Effector CD4-positive, alpha-beta T cell (primary cell): ENCODE results near the gene RPS6KC1.
"Not testable (repeated sequence)": the region's sequence is repeated elsewhere in the genome, so short reads cannot be mapped to it uniquely, and the experiment has no call there.

Source experiments
- DNase-seq: peaks from one replicate; pipeline ENCODE4 v3.0.0-alpha.2; 2020

The RPS6KC1 gene

GRCh38 chr1:213111502-213111901 lies 60.5 kb downstream of the RPS6KC1 start:
- DNase-seq: no peak

- not testable (repeated sequence) for DNase-seq
Measured at GRCh38 chr1:213112723-213113122, 61.7 kb downstream of the RPS6KC1 start.

- DNase-seq: not testable (repeated sequence)
Measured at GRCh38 chr1:213117699-213118180, 66.7 kb downstream of the RPS6KC1 start.

GRCh38 chr1:213119794-213120193 lies 68.8 kb downstream of the RPS6KC1 start:
- DNase-seq: no peak

- DNase-seq: no peak
Measured at GRCh38 chr1:213120386-213120785, 69.3 kb downstream of the RPS6KC1 start.

GRCh38 chr1:213120961-213121360 lies 69.9 kb downstream of the RPS6KC1 start:
- no peak for DNase-seq

GRCh38 chr1:213122514-213122929 lies 71.5 kb downstream of the RPS6KC1 start:
- DNase-seq: no peak

- DNase-seq: no peak
Measured at GRCh38 chr1:213123087-213123486, 72.0 kb downstream of the RPS6KC1 start.

GRCh38 chr1:213123536-213123935 lies 72.5 kb downstream of the RPS6KC1 start:
- no peak for DNase-seq

GRCh38 chr1:213124590-213124989 lies 73.5 kb downstream of the RPS6KC1 start:
- no peak for DNase-seq

GRCh38 chr1:213125643-213126042 lies 74.6 kb downstream of the RPS6KC1 start:
- DNase-seq: no peak

GRCh38 chr1:213127074-213127473 lies 76.0 kb downstream of the RPS6KC1 start:
- no peak for DNase-seq

- no peak for DNase-seq
Measured at GRCh38 chr1:213131851-213132655, 81.0 kb downstream of the RPS6KC1 start.

- DNase-seq: no peak
Measured at GRCh38 chr1:213135572-213135971, 84.5 kb downstream of the RPS6KC1 start.

- DNase-seq: no peak
Measured at GRCh38 chr1:213136190-213136917, 85.3 kb downstream of the RPS6KC1 start.

- DNase-seq: no peak
Measured at GRCh38 chr1:213138391-213138790, 87.3 kb downstream of the RPS6KC1 start.

- DNase-seq: no peak
Measured at GRCh38 chr1:213138892-213139291, 87.9 kb downstream of the RPS6KC1 start.

- no peak for DNase-seq
Measured at GRCh38 chr1:213148905-213149304, 97.9 kb downstream of the RPS6KC1 start.

GRCh38 chr1:213150090-213150489 lies 99.0 kb downstream of the RPS6KC1 start:
- not testable (repeated sequence) for DNase-seq

- no peak for DNase-seq
Measured at GRCh38 chr1:213154056-213154685, 103.1 kb downstream of the RPS6KC1 start.

- DNase-seq: no peak
Measured at GRCh38 chr1:213159376-213159775, 108.3 kb downstream of the RPS6KC1 start.

GRCh38 chr1:213160442-213160841 lies 109.4 kb downstream of the RPS6KC1 start:
- not testable (repeated sequence) for DNase-seq

GRCh38 chr1:213162338-213162737 lies 111.3 kb downstream of the RPS6KC1 start:
- no peak for DNase-seq
